Spleen (tissue), 7 donors: ENCODE data around the gene DRD5.

Experiments used
- POLR2A ChIP-seq, 3 donors: fragments of 450-650 bp; IDR thresholded peaks; one replicate each; pipeline ENCODE4 v1.5.1; 2017; ENCODE audit warnings: antibody characterized with exemption in 3 of 3, mild to moderate bottlenecking in 1 of 3
- POLR2AphosphoS5 ChIP-seq, 3 donors: sonication (generic); formaldehyde crosslinking; IDR thresholded peaks; one replicate each; pipeline ENCODE4 v1.5.1; 2017; ENCODE audit warnings: antibody characterized with exemption in 3 of 3
- TF ChIP-seq, protein P1 (sequence below), 11 experiments: fragments of 200-600 bp in 7 of 11; fragments of 450-650 bp in 4 of 11; sonication (generic) in 4 of 11; IDR thresholded peaks in 8 of 11; conservative IDR thresholded peaks in 3 of 11; 1 replicate in 7 of 11; 2 replicates in 4 of 11; pipeline versions ENCODE4 v1.4.0 to v1.8.0; 2016 to 2021; ENCODE audit warnings: antibody characterized with exemption in 11 of 11, inconsistent platforms in 4 of 11, mild to moderate bottlenecking in 1 of 11
- donor health status: DM: no; HTN: no; CAD: no; lungs with moderate emphysema.
- donor health status: DM: no; HTN: no; CAD: no.
- donor health status: DM: no; HTN: no; CAD: no.

DNA sequence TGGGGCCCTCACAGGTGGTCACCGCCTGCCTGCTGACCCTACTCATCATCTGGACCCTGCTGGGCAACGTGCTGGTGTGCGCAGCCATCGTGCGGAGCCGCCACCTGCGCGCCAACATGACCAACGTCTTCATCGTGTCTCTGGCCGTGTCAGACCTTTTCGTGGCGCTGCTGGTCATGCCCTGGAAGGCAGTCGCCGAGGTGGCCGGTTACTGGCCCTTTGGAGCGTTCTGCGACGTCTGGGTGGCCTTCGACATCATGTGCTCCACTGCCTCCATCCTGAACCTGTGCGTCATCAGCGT is 652 bp downstream of the DRD5 start:
- TF ChIP-seq, protein P1, sequence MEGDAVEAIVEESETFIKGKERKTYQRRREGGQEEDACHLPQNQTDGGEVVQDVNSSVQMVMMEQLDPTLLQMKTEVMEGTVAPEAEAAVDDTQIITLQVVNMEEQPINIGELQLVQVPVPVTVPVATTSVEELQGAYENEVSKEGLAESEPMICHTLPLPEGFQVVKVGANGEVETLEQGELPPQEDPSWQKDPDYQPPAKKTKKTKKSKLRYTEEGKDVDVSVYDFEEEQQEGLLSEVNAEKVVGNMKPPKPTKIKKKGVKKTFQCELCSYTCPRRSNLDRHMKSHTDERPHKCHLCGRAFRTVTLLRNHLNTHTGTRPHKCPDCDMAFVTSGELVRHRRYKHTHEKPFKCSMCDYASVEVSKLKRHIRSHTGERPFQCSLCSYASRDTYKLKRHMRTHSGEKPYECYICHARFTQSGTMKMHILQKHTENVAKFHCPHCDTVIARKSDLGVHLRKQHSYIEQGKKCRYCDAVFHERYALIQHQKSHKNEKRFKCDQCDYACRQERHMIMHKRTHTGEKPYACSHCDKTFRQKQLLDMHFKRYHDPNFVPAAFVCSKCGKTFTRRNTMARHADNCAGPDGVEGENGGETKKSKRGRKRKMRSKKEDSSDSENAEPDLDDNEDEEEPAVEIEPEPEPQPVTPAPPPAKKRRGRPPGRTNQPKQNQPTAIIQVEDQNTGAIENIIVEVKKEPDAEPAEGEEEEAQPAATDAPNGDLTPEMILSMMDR (IDR thresholded peaks at IDR 0.05 in 8 of 11, conservative IDR thresholded peaks at IDR 0.05 in 3 of 11) = no peak
- TF ChIP-seq POLR2A (IDR thresholded peaks at IDR 0.05) (no peak), POLR2AphosphoS5 (IDR thresholded peaks at IDR 0.05) (no peak)
